GM20431 (cell line): ENCODE measurements around the gene BARHL1.

Experiments used
- in situ Hi-C: fragments of 300-500 bp; cut with MseI, MboI; formaldehyde crosslinking; loops from one replicate; pipeline ENCODE4 v1.15.0; 2020; ENCODE audit warnings: low sequenced_read_pairs; ENCODE audit not compliant: unreplicated experiment

Gene BARHL1

GRCh38 chr9:132606066-132606465 is 23.7 kb downstream of the BARHL1 start:
- in situ Hi-C loops, result no loop called here

DNA sequence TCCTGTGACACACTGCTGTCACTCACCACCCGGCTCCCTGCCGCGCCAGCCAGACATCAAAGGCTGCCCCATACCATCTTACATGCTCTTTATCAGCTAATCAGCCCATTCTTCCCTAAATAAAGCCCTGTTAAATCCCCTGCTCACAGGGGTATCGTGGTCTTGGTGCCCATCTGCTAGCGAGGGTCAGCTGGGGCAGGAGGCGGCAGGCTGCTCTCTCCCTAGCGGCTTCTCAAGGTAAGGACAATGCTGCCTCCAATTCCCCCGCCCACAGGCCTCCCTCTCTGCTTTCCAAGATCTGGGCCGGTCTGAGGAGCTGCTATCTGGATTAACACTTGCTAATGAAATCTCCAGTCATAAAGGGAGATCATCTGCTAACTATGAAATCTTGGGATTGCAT is 26.8 kb downstream of the BARHL1 start:
- in situ Hi-C loops, result no loop called here

- in situ Hi-C loops, result no loop called here
Observed at GRCh38 chr9:132609829-132610228, 27.4 kb downstream of the BARHL1 start.

DNA sequence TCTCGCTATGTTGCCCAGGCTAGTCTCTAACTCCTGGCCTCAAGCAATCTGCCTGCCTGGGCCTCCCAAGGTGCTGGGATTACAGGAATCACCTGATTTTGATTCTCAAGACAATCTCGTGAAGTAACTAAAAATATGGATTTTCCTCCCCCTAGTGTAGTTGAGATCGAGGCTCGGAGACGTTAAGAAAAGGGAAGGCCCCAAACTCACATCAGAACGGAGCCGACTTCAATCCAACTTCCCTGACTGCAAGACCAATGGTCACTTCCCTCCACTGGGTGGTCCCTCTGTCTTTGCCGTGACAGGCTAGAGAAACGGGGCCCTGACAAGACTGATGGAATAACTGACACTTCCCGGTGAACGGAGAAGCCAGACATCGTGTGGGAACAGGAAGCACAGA is 28.3 kb downstream of the BARHL1 start:
- in situ Hi-C loops, result no loop called here

- in situ Hi-C loops, result no loop called here
Observed at GRCh38 chr9:132614324-132614723, 31.9 kb downstream of the BARHL1 start.

GRCh38 chr9:132615774-132616173 is 33.4 kb downstream of the BARHL1 start:
- in situ Hi-C loops, result no loop called here

DNA sequence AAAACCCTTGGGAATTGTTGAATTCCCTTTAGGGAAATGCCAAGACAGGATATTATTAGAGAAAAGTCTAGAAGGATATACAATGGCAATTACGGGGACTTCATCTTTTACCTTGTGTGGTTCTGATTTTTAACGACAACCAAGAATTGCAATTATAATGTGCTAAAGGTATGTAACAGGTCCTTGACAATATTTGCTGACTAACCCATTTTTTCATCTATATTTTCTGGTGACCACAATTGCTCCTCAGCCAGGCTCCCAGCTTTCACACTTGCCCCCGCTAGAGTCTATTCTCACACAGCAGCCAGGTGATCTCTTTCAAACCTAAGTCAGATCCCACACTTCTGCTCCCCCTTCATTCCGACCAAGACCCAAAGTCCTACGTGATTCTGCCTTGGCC is 34.3 kb downstream of the BARHL1 start:
- in situ Hi-C loops, result no loop called here

- in situ Hi-C loops, result no loop called here
Observed at GRCh38 chr9:132622159-132622558, 39.8 kb downstream of the BARHL1 start.

DNA sequence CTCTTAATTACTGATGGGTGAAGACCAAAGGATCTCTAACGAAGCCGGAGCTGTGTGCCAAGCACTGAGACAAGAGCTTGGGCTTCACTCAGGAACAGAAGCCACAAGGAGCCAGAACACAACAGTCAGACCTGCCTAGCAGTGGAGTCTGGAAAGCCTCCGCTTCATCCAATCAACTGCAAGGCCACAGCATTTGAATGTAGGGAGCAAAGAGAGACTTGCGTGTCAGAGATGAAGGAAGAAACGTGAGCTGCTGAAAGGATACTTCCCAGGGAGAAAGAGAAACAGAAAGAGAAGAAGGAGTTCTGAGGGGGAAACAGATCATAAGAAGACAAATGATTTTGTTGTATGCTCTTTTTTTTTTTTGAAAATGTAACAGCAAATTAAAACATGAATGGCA is 43.9 kb downstream of the BARHL1 start:
- in situ Hi-C loops, result no loop called here

GRCh38 chr9:132627106-132627505 is 44.7 kb downstream of the BARHL1 start:
- in situ Hi-C loops, result no loop called here

GRCh38 chr9:132627594-132627993 is 45.2 kb downstream of the BARHL1 start:
- in situ Hi-C loops, result no loop called here

- in situ Hi-C loops, result no loop called here
Observed at GRCh38 chr9:132628746-132629145, 46.3 kb downstream of the BARHL1 start.

DNA sequence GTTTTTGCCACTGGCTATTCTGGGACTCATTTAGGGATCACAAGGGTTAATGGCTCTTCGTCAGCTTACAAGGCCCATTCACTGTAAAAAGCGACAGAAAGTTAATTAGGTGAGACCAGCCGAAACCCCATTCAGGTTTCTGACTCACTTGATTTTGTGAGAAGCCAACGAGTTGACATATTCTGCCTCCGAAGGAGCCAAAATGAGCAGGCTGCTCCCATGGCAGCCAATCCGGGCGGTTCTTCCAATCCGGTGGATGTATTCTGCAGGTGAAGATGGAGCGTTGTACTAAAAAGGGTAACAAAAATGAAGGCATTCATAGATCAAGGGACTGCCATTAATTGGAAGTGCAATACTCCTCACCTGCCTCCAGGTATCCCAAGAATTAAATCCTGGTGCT is 47.7 kb downstream of the BARHL1 start:
- in situ Hi-C loops, result no loop called here

DNA sequence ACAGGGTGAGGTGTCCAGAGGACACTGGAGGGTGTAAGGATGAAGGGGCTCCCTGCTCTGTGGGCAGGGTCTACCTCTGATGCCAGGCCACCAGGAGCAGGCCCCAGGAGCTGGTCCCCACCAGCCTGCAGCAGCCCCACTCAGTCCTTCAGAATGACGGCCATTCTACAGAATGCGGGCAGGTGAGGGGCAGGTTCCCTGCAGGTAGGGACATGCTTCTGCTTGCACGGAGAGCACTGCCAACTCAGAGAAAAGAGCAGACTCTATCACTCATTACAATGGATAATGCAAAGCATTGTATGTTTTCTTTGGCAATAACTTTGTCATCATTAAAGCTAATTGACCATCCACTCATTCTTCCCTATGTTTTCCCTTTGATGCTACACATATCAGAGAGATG is 48.4 kb downstream of the BARHL1 start:
- in situ Hi-C loops, result no loop called here

DNA sequence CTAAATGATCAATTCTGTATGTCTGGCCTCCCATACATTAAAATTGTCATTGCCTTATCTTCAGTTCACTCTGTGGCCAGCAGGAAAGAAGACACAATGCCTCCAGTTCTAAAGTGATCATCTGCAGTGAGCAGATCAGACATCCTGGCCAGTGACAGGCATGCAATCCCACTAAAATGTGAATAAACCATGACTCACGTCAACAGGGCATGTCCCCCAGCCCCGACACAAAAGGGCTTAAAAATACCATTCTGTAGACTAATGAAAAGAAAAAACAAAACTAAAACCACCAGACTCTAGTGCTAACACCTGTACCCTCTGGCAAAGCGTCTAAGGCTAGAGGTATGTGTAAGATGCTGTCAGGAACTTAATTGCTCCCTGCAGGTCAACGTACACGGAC is 48.9 kb downstream of the BARHL1 start:
- in situ Hi-C loops, result no loop called here

DNA sequence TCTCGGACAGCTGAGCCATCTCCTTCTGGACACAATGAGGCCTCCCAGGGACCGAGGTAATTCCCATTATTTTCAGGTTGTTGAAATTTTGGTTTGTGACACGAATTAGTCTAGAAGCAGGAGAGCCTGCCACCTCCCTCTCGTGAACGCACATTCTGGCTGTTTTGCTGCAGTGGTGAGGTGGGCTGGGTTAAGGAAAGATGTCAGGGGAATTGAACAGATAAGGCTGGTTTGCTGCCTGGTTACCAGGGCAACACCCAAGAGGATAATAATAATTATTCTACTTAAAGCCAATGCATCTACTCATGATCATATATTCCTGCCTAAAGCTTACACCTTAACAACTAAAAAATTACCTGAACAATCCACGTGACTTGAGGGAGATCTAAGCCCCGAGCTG is 49.3 kb downstream of the BARHL1 start:
- in situ Hi-C loops, result no loop called here

GRCh38 chr9:132632413-132633129 is 50.2 kb downstream of the BARHL1 start:
- in situ Hi-C loops, result no loop called here

DNA sequence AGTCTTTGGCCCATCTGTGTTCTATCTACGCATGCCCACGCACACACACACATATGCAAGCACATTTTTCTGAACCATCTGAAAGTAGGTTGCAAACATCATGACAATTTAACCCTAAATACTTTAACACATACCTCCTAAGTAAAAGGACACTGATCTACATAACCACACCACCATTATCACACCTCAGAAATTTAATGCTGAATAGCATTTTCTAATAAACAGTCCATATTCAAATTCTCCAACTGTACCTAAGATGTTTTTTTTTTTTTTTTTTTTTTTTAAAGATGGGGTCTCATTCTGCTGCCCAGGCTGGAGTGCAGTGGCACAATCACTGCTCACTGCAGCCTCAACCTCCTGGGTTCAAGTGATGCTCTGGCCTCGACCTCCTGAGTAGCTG is 51.9 kb downstream of the BARHL1 start:
- in situ Hi-C loops, result no loop called here

GRCh38 chr9:132637351-132637750 is 54.9 kb downstream of the BARHL1 start:
- in situ Hi-C loops, result no loop called here

DNA sequence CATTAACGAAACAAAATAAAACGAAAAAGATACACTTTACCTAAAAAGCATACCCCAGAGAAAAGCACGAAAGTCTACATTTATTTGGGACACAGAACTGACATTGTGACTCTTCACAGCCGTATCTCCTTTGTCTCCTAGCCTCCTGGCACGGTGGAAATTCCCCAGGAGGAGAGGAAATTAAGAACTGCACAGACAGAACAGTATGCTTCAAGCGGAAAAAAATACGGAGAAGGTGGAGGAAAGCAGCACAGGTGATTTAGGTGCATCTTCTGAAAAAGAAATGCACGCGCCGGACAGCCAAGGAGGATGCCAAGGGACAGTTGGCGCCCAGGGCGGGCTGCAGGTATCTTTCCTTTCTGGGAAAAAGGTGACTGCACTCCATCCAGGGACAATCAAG is 55.4 kb downstream of the BARHL1 start:
- in situ Hi-C loops, result no loop called here

DNA sequence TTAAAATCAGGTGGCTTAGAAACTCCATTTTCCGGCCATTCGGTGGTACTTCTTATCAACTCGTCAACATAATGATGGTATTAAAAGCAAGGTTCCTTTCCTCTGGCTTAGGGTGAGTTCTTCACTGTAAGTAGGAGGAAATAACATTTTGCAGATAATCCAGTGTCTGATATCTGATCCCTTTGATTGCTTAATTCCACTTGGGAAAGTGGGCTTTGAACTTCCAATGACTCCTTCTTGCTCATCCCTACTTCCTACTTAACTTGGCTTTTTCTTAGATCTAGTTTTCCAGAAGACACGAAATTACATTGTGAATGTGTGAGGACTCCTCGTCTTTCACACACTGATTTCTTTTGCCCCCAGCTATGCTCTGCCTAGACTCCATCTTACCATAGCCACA is 55.8 kb downstream of the BARHL1 start:
- in situ Hi-C loops, result no loop called here

DNA sequence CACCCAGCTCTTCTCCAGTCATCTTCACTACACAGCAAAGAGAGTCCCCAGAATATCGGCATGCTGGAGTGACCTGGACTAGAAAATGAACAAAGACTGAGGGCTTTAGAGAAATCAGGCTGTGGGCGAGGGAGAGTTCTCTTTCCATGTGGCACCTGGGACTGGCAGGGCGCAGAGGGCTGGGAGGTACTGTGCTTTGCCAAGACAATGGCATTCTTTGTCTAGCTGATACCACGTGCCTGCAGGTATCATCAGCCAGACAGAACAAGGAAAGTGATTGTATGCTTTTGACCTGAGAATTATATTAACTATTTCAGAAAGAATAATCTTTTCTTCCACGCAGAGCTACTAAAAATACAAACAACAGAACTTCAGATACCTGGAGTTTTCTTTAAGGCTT is 56.9 kb downstream of the BARHL1 start:
- in situ Hi-C loops, result no loop called here
